ENCODE measurements around the gene MISP.
"Not testable (repeated sequence)": the region's sequence is repeated elsewhere in the genome, so short reads cannot be mapped to it uniquely, and the experiment has no call there.

MISP gene

GRCh38 chr19:750640-751423 lies at the start of gene MISP:
Gene MISP (plus strand): TSS chr19:751112. CDS start chr19:756947, 5,835 bp downstream.
- no peak for DNase-seq

GRCh38 chr19:702847-703246 lies 48.1 kb upstream of the MISP start:
- DNase-seq, result not testable (repeated sequence)

GRCh38 chr19:703329-703650 lies 47.6 kb upstream of the MISP start:
- DNase-seq, result no peak

GRCh38 chr19:703651-704446 lies 47.1 kb upstream of the MISP start:
- DNase-seq, result peak; percentile 74

- DNase-seq, result no peak
Measured at GRCh38 chr19:704447-704741, 46.5 kb upstream of the MISP start.

- DNase-seq, result no peak
Measured at GRCh38 chr19:708154-709143, 42.5 kb upstream of the MISP start, which contains the start of gene PALM. Gene PALM (plus strand): TSS chr19:708935. CDS start chr19:709147, 212 bp downstream.

- no peak for DNase-seq
Measured at GRCh38 chr19:709196-709964, 41.5 kb upstream of the MISP start.

GRCh38 chr19:709965-710571 lies 40.8 kb upstream of the MISP start:
- no peak for DNase-seq

- no peak for DNase-seq
Measured at GRCh38 chr19:710767-711166, 40.1 kb upstream of the MISP start.

- DNase-seq, result no peak
Measured at GRCh38 chr19:711254-711653, 39.7 kb upstream of the MISP start.

- DNase-seq, result no peak
Measured at GRCh38 chr19:715347-715746, 35.6 kb upstream of the MISP start.

GRCh38 chr19:718251-718951 lies 32.5 kb upstream of the MISP start:
- DNase-seq, result no peak

GRCh38 chr19:718991-719512 lies 31.9 kb upstream of the MISP start:
- no peak for DNase-seq

- no peak for DNase-seq
Measured at GRCh38 chr19:719636-720344, 31.1 kb upstream of the MISP start.

GRCh38 chr19:720345-721160 lies 30.4 kb upstream of the MISP start:
- DNase-seq, result no peak

GRCh38 chr19:722553-723101 lies 28.3 kb upstream of the MISP start:
- no peak for DNase-seq

GRCh38 chr19:723247-723646 lies 27.7 kb upstream of the MISP start:
- DNase-seq, result no peak

GRCh38 chr19:723714-724113 lies 27.2 kb upstream of the MISP start:
- no peak for DNase-seq

GRCh38 chr19:725461-726089 lies 25.3 kb upstream of the MISP start:
- no peak for DNase-seq

Measured in activated CD4-positive, alpha-beta T cell treated with anti-CD3 and anti-CD28 coated beads, Interleukin-2, Interleukin-6, amounts not matched to agents 100 ng/mL and 50 ng/mL, durations not matched to agents 16 hours and 8 hours (primary cell).